CD4-positive, alpha-beta memory T cell (primary cell): ENCODE data around the gene CNN2. TPM values are rescaled to one million over a fixed set of nuclear protein-coding genes. Genes with fewer than 3 reads are reported as not detected.
A peak's percentile ranks its signal among the peaks of the same experiment; 100 is the strongest.

Source experiments
- CTCF ChIA-PET: fragments of 350-600 bp; sonication (Branson Sonifier 250); formaldehyde crosslinking; loops from one replicate; lab custom pipeline; 2021; ENCODE audit warnings: inconsistent platforms; ENCODE audit not compliant: partially characterized antibody; lab: Charles Lee
- POLR2A ChIA-PET: fragments of 350-600 bp; sonication (Branson Sonifier 250); formaldehyde crosslinking; loops from one replicate; lab custom pipeline; 2021; ENCODE audit not compliant: partially characterized antibody; lab: Charles Lee
- DNase-seq, 5 donors: peaks; one replicate each; pipeline versions ENCODE4 v3.0.0 to v3.0.0-alpha.2; 2020 to 2022; ENCODE audit warnings: mixed read lengths in 1 of 5
- H3K27ac ChIP-seq: one replicate; pipeline ENCODE4 v1.7.0; 2013; ENCODE audit warnings: low read depth, low read length
- H3K27me3 ChIP-seq: 2 replicates; pipeline ENCODE4 v1.7.0; 2013; ENCODE audit warnings: mild to moderate bottlenecking, low read length, moderate library complexity; ENCODE audit not compliant: insufficient read depth
- H3K36me3 ChIP-seq: 2 replicates; pipeline ENCODE4 v1.7.0; 2013; ENCODE audit warnings: mild to moderate bottlenecking, low read length, moderate library complexity; ENCODE audit not compliant: insufficient read depth
- H3K4me1 ChIP-seq: 2 replicates; pipeline ENCODE4 v1.7.0; 2013; ENCODE audit warnings: mild to moderate bottlenecking, low read length, moderate library complexity; ENCODE audit not compliant: insufficient read depth
- H3K4me3 ChIP-seq, 2 donors: one replicate each; pipeline ENCODE4 v1.7.0; 2013; ENCODE audit warnings: low read length in 2 of 2, mild to moderate bottlenecking in 1 of 2
- H3K9me3 ChIP-seq, 2 donors: one replicate each; pipeline ENCODE4 v1.7.0; 2013; ENCODE audit warnings: low read length in 2 of 2, control low read depth in 1 of 2; ENCODE audit not compliant: control insufficient read depth in 1 of 2
- H3K27ac Mint-ChIP-seq, 7 donors: one replicate each; pipeline ENCODE4 v1.8.0; 2020 to 2021; ENCODE audit warnings: mixed read lengths in 7 of 7, mild to moderate bottlenecking in 6 of 7, inconsistent platforms in 3 of 7, moderate library complexity in 3 of 7
- H3K27me3 Mint-ChIP-seq, 2 donors: one replicate each; pipeline ENCODE4 v1.8.0; 2020 to 2021; ENCODE audit warnings: mixed read lengths in 2 of 2
- H3K36me3 Mint-ChIP-seq, 2 donors: one replicate each; pipeline ENCODE4 v1.8.0; 2020 to 2021; ENCODE audit warnings: mixed read lengths in 2 of 2, inconsistent platforms in 1 of 2, mild to moderate bottlenecking in 1 of 2
- H3K4me1 Mint-ChIP-seq, 4 donors: one replicate each; pipeline ENCODE4 v1.8.0; 2020 to 2021; ENCODE audit warnings: mixed read lengths in 4 of 4, mild to moderate bottlenecking in 1 of 4
- H3K4me3 Mint-ChIP-seq, 8 donors: one replicate each; pipeline ENCODE4 v1.8.0; 2020 to 2021; ENCODE audit warnings: mixed read lengths in 8 of 8, mild to moderate bottlenecking in 7 of 8, moderate library complexity in 6 of 8, inconsistent platforms in 3 of 8
- H3K9me3 Mint-ChIP-seq, 8 donors: one replicate each; pipeline ENCODE4 v1.8.0; 2020 to 2021; ENCODE audit warnings: mixed read lengths in 8 of 8, mild to moderate bottlenecking in 5 of 8, inconsistent platforms in 3 of 8, moderate library complexity in 1 of 8
- intact Hi-C: fragments of 100-400 bp; cut with micrococcal nuclease; formaldehyde crosslinking; loops from one replicate; pipeline ENCODE4 v1.15.1; 2023
- polyA plus RNA-seq, 2 donors: library from polyadenylated mRNA; unstranded; fragments of 300-500 nt; fragmentation: Illumina TruSeq; gene quantifications; one replicate each; pipeline ENCODE4 v1.2.3, GENCODE V29; 2021
- total RNA-seq, 2 experiments: library from RNA; stranded (reverse); gene quantifications; one replicate each; pipeline ENCODE4 v1.2.3, GENCODE V29; 2021

The CNN2 gene
- total and polyA plus RNA-seq, 4 experiments from 2014 or later = 263 to 632 (median 355) TPM

- peak overlapping the region in 2 of 7 donors; percentile 43 to 44 for H3K27ac Mint-ChIP-seq
- no peak overlapping the region for H3K4me3 Mint-ChIP-seq
- Histone ChIP-seq H3K27me3 (no peaks in the 10 kb centered on the region), H3K27ac (no peak overlapping the region), H3K4me3 (no peak overlapping the region), H3K9me3 (no peaks in the 10 kb centered on the region), H3K4me1 (peaks cover 2% of the 10 kb centered on the region), H3K36me3 (peaks cover 13% of the 10 kb centered on the region)
- no peaks in the 10 kb centered on the region for H3K27me3 Mint-ChIP-seq
- ChIA-PET CTCF (no interaction called here), POLR2A (no interaction called here)
- H3K4me1 Mint-ChIP-seq = peaks cover 0 to 2% (median 0%) of the 10 kb centered on the region in 4 donors
- peaks cover 0 to 22% of the 10 kb centered on the region in 2 donors for H3K36me3 Mint-ChIP-seq
- no peak for DNase-seq
- intact Hi-C loops = no loop called here
- no peaks in the 10 kb centered on the region for H3K9me3 Mint-ChIP-seq
Measured at GRCh38 chr19:990746-991145, 35.7 kb upstream of the CNN2 start.

DNA sequence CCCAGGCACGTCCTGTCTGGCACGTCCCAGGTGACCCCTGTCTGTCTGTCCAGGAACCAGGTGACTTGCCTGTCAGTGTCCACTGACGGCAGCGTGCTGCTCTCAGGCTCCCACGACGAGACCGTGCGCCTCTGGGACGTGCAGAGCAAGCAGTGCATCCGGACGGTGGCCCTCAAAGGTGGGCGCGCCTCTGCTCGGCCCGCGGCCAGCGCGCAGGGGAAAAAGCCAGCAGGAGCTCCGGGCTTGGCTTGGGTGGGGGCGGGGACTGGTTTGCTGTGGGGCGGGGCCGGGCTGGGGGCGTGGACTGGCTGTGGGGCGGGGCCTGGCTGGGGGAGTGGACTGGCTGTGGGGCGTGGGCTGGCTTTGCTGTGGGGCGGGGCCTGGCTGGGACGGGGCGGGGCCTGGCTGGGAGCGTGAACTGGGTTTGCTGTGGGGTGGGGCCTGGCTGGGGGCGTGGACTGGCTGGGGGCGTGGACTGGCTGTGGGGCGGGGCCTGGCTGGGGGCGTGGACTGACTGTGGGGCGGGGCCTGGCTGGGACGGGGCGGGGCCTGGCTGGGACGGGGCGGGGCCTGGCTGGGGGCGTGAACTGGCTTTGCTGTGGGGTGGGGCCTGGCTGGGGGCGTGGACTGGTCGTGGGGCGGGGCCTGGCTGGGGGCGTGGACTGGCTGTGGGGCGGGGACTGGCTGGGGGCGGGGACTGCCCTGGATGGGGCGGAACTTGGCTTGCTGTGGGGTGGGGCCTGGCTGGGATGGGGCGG is 35.1 kb upstream of the CNN2 start:
- peaks cover 0 to 24% of the 10 kb centered on the region in 2 donors for H3K36me3 Mint-ChIP-seq
- POLR2A ChIA-PET = no interaction called here
- peak; percentile 30 to 84 (median 32) for DNase-seq
- intact Hi-C loops = no loop called here
- no peaks in the 10 kb centered on the region for H3K9me3 ChIP-seq
- no peaks in the 10 kb centered on the region for H3K9me3 Mint-ChIP-seq
- peak overlapping the region in 1 of 7 donors; percentile 44 for H3K27ac Mint-ChIP-seq
- H3K36me3 ChIP-seq = peaks cover 12% of the 10 kb centered on the region
- no peak overlapping the region for H3K4me3 ChIP-seq
- H3K27ac ChIP-seq = no peak overlapping the region
- H3K27me3 ChIP-seq = no peaks in the 10 kb centered on the region
- H3K4me1 Mint-ChIP-seq = peaks cover 0 to 4% (median 2%) of the 10 kb centered on the region in 4 donors
- CTCF ChIA-PET = no interaction called here
- H3K4me1 ChIP-seq = peaks cover 8% of the 10 kb centered on the region
- peaks cover 0 to under 1% of the 10 kb centered on the region in 2 donors for H3K27me3 Mint-ChIP-seq
- no peak overlapping the region for H3K4me3 Mint-ChIP-seq

GRCh38 chr19:991932-992669 is 34.3 kb upstream of the CNN2 start:
- H3K36me3 Mint-ChIP-seq = peaks cover 0 to 21% of the 10 kb centered on the region in 2 donors
- intact Hi-C loops = no loop called here
- H3K4me1 ChIP-seq = peaks cover 15% of the 10 kb centered on the region
- DNase-seq = no peak
- peaks cover 8% of the 10 kb centered on the region for H3K36me3 ChIP-seq
- H3K27ac Mint-ChIP-seq = peak overlapping the region in 2 of 7 donors; percentile 22 to 60
- H3K4me3 Mint-ChIP-seq = no peak overlapping the region
- ChIA-PET POLR2A (no interaction called here), CTCF (interaction anchor here (0.7 kb wide), 1 partner anchor 8 kb away, joined by 3 read pairs; the partner anchor contains the start of gene WDR18)
- no peaks in the 10 kb centered on the region for H3K9me3 Mint-ChIP-seq
- H3K9me3 ChIP-seq = no peaks in the 10 kb centered on the region
- no peaks in the 10 kb centered on the region for H3K27me3 ChIP-seq
- H3K27ac ChIP-seq = no peak overlapping the region
- peaks cover 2 to 10% (median 7%) of the 10 kb centered on the region in 4 donors for H3K4me1 Mint-ChIP-seq
- H3K4me3 ChIP-seq = no peak overlapping the region
- peaks cover 2 to 5% of the 10 kb centered on the region in 2 donors for H3K27me3 Mint-ChIP-seq

DNA sequence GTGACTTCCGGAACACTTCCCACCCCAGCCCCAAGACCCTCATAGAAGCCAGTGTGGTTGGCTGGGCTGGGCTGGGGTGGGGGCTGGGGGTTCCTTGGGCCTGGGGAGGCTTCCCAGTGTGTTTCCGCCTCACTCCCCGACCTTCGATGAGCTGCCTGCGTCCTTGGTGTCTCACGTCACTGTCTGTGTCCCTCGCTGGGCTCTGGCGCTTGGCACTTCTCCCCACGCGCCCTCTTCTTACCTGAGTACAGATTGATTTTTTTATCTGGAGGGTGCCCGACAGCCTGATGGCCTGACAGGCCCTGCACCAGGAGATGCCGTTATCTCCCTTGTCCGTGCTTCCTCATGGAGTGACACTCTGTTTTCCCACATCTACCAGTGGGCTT is 33.7 kb upstream of the CNN2 start:
- no peak overlapping the region for H3K27ac ChIP-seq
- peaks cover 8% of the 10 kb centered on the region for H3K36me3 ChIP-seq
- peaks cover 2 to 11% (median 8%) of the 10 kb centered on the region in 4 donors for H3K4me1 Mint-ChIP-seq
- peaks cover 3 to 6% of the 10 kb centered on the region in 2 donors for H3K27me3 Mint-ChIP-seq
- no peaks in the 10 kb centered on the region for H3K9me3 ChIP-seq
- POLR2A ChIA-PET = no interaction called here
- intact Hi-C loops = no loop called here
- DNase-seq = no peak
- peaks cover 17% of the 10 kb centered on the region for H3K4me1 ChIP-seq
- peaks cover 1% of the 10 kb centered on the region for H3K27me3 ChIP-seq
- peaks cover 0 to 20% of the 10 kb centered on the region in 2 donors for H3K36me3 Mint-ChIP-seq
- no peaks in the 10 kb centered on the region for H3K9me3 Mint-ChIP-seq
- peak overlapping the region in 3 of 7 donors; percentile 74 to 83 (median 78) for H3K27ac Mint-ChIP-seq
- H3K4me3 Mint-ChIP-seq = no peak overlapping the region
- H3K4me3 ChIP-seq = no peak overlapping the region
- CTCF ChIA-PET = interaction anchor here (0.5 to 0.7 kb wide), 2 partner anchors 9 to 136 kb away, joined by 3 read pairs; partner anchors contain the start of gene WDR18

DNA sequence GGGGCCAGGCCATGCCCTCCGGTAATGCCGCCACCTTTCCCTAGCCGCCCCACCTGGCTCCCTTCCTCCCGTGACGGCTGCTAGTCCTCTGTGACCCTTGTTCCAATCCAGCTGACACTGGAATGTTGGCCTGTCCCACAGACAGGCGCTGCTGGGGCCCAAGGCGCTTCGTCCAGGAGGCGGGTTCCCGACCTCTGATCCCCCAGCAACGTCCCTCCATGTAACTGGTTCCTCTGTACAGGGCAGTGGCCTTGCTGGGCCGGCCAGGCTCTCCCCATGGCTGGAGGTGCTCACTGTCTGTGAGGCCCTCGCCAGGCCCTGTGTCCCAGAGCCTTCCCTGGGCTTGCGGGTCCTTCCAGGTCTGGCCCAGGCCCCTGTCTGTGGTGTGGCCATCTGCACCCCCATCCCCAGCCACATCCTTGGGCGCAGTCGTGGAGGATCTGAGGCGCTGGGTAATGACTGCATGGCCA is 33.0 kb upstream of the CNN2 start:
- ChIA-PET POLR2A (no interaction called here), CTCF (interaction anchor here (0.5 kb wide), 1 partner anchor 137 kb away, joined by 3 read pairs; no protein-coding TSS in a partner anchor)
- Mint-ChIP-seq H3K4me3 (no peak overlapping the region), H3K9me3 (no peaks in the 10 kb centered on the region), H3K27ac (peak overlapping the region in 2 of 7 donors; percentile 78 to 91), H3K4me1 (peaks cover 2 to 18% (median 10%) of the 10 kb centered on the region in 4 donors), H3K36me3 (peaks cover 0 to 18% of the 10 kb centered on the region in 2 donors), H3K27me3 (peaks cover 7 to 11% of the 10 kb centered on the region in 2 donors)
- Histone ChIP-seq H3K36me3 (peaks cover 8% of the 10 kb centered on the region), H3K4me1 (peaks cover 17% of the 10 kb centered on the region), H3K27me3 (peaks cover 6% of the 10 kb centered on the region), H3K4me3 (no peak overlapping the region), H3K9me3 (no peaks in the 10 kb centered on the region), H3K27ac (no peak overlapping the region)
- DNase-seq = no peak
- intact Hi-C loops = no loop called here

GRCh38 chr19:993831-994393 is 32.5 kb upstream of the CNN2 start:
- no peaks in the 10 kb centered on the region for H3K9me3 ChIP-seq
- POLR2A ChIA-PET = no interaction called here
- H3K36me3 Mint-ChIP-seq = peaks cover 0 to 18% of the 10 kb centered on the region in 2 donors
- intact Hi-C loops = no loop called here
- peaks cover 11% of the 10 kb centered on the region for H3K27me3 ChIP-seq
- CTCF ChIA-PET = interaction anchor here (0.8 kb wide), 1 partner anchor 10 kb away, joined by 3 read pairs; the partner anchor contains the start of gene WDR18
- DNase-seq = no peak
- H3K4me3 Mint-ChIP-seq = no peak overlapping the region
- no peak overlapping the region for H3K27ac ChIP-seq
- H3K9me3 Mint-ChIP-seq = no peaks in the 10 kb centered on the region
- peaks cover 2 to 20% (median 12%) of the 10 kb centered on the region in 4 donors for H3K4me1 Mint-ChIP-seq
- no peak overlapping the region for H3K4me3 ChIP-seq
- H3K36me3 ChIP-seq = peaks cover 8% of the 10 kb centered on the region
- H3K4me1 ChIP-seq = peaks cover 17% of the 10 kb centered on the region
- H3K27ac Mint-ChIP-seq = peak overlapping the region in 1 of 7 donors; percentile 78
- H3K27me3 Mint-ChIP-seq = peaks cover 10 to 14% of the 10 kb centered on the region in 2 donors
